ENCODE data around the gene THRB. TPM values are rescaled to one million over a fixed set of nuclear protein-coding genes. Genes with fewer than 3 reads are reported as not detected.

Gene THRB
- total and polyA plus RNA-seq, 8 donors = 3.6 to 47.3 (median 14.5) TPM

DNA sequence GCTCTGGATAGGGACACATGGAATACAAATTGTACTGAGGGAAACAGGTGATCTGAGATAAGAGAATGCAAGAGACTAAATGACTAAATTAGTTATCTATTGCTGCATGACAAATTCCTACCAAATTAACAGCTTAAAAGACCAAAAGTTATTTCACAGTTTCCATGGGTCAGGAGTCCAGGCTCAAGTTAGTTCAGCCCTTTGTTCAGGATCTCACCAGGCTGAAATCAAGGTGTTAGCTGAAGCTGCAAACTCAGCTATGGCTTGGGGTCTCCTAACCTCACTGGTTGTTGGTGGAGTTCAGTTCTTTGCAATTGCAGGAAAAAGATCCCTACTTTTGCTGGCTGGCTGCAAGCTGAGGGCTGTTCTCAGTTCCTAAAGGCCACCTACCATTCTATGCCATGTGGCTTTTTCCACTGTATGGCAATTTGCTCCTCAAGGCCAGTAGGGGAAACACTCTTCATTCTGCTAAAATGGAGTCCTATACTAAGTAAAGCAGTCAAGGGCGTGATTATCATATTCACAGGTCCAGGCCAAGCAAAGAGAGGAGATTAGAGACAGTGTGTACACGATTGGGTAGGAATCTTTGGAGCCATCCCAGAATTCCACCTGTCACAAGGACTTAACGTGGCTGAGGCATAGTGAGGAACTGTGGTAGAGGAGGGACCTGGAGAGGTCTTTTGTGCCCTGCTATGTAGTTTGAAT lies 53.7 kb downstream of the THRB start:
- Histone ChIP-seq H3K36me3 (no peaks in the 10 kb centered on the region), H3K4me1 (peaks cover 0 to 15% (median 9%) of the 10 kb centered on the region in 4 donors), H3K4me3 (no peak overlapping the region), H3K9me3 (no peaks in the 10 kb centered on the region), H3K27ac (no peak overlapping the region), H3K27me3 (no peaks in the 10 kb centered on the region)
- no peak for DNase-seq
- intact Hi-C loops (cut with DNase I; ENCODE audit: low total_unique reads) = no loop called here
- 38 to 75% (median 61%) methylated on average over 3 of the region's 3 CpGs for WGBS, 5 donors
- TF ChIP-seq, protein P1, sequence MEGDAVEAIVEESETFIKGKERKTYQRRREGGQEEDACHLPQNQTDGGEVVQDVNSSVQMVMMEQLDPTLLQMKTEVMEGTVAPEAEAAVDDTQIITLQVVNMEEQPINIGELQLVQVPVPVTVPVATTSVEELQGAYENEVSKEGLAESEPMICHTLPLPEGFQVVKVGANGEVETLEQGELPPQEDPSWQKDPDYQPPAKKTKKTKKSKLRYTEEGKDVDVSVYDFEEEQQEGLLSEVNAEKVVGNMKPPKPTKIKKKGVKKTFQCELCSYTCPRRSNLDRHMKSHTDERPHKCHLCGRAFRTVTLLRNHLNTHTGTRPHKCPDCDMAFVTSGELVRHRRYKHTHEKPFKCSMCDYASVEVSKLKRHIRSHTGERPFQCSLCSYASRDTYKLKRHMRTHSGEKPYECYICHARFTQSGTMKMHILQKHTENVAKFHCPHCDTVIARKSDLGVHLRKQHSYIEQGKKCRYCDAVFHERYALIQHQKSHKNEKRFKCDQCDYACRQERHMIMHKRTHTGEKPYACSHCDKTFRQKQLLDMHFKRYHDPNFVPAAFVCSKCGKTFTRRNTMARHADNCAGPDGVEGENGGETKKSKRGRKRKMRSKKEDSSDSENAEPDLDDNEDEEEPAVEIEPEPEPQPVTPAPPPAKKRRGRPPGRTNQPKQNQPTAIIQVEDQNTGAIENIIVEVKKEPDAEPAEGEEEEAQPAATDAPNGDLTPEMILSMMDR (IDR thresholded peaks at IDR 0.05) = no peak
- TF ChIP-seq POLR2AphosphoS5 (IDR thresholded peaks at IDR 0.05) (no peak), EP300 (IDR thresholded peaks at IDR 0.05) (no peak), POLR2A (IDR thresholded peaks at IDR 0.05) (no peak)

DNA sequence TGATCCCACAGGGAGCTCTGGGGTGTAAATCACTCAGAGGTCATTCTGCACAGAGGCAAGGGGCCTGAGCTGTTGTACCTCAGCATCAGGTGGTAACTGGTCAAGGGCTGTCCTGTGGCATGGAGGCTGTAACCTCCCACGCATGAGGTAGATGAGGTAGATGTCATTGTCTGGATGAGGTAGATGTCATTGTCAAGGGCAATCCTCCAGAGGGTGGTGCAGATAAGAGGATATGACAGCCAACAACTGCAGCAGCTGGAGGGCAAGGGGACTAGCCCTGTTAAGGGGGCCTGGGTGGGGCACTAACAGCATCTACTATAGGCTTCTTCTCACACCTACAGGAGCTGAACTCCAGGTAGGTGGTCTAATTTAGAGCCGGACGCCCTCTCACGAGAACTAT lies 55.6 kb downstream of the THRB start:
- TF ChIP-seq EP300 (IDR thresholded peaks at IDR 0.05) = no peak
- no peak for TF ChIP-seq POLR2A (IDR thresholded peaks at IDR 0.05)
- TF ChIP-seq, protein P1 (IDR thresholded peaks at IDR 0.05) = no peak
- TF ChIP-seq POLR2AphosphoS5 (IDR thresholded peaks at IDR 0.05) = no peak
- H3K4me1 ChIP-seq = peaks cover 3 to 26% (median 13%) of the 10 kb centered on the region in 4 donors
- H3K27me3 ChIP-seq = no peaks in the 10 kb centered on the region
- H3K9me3 ChIP-seq = no peaks in the 10 kb centered on the region
- 73 to 85% (median 74%) methylated on average over 3 to 4 of the region's 4 CpGs for WGBS, 5 donors
- no peaks in the 10 kb centered on the region for H3K36me3 ChIP-seq
- intact Hi-C loops (cut with DNase I; ENCODE audit: low total_unique reads) = no loop called here
- DNase-seq = no peak
- no peak overlapping the region for H3K27ac ChIP-seq
- no peak overlapping the region for H3K4me3 ChIP-seq

DNA sequence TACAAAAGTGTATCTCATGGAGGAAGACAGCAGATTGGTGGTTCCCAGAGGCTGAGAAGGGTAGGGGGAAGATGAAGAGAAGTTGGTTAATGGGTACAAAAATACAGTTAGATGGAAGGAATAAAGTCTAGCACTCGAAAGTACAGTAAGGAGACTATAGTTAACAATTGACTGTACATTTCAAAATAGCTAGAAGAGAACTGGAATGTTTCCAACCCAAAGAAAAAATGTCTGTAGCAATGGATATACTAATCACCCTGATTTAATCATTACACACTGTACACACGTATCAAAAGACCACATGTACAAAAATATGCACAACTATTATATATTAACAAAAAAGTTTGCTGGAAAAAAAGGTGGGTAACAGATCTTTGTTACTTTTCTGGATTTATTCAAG lies 57.3 kb downstream of the THRB start:
- no peak overlapping the region for H3K27ac ChIP-seq
- H3K4me3 ChIP-seq = no peak overlapping the region
- intact Hi-C loops (cut with DNase I; ENCODE audit: low total_unique reads) = no loop called here
- DNase-seq = no peak
- no peaks in the 10 kb centered on the region for H3K36me3 ChIP-seq
- no peaks in the 10 kb centered on the region for H3K27me3 ChIP-seq
- no peaks in the 10 kb centered on the region for H3K9me3 ChIP-seq
- TF ChIP-seq POLR2AphosphoS5 (IDR thresholded peaks at IDR 0.05) (no peak), POLR2A (IDR thresholded peaks at IDR 0.05) (no peak), EP300 (IDR thresholded peaks at IDR 0.05) (no peak)
- TF ChIP-seq, protein P1 (IDR thresholded peaks at IDR 0.05) = no peak
- 25 to 44% (median 41%) methylated on average over 2 of the region's 2 CpGs for WGBS, 5 donors
- H3K4me1 ChIP-seq = peaks cover 0 to 26% (median 17%) of the 10 kb centered on the region in 4 donors

DNA sequence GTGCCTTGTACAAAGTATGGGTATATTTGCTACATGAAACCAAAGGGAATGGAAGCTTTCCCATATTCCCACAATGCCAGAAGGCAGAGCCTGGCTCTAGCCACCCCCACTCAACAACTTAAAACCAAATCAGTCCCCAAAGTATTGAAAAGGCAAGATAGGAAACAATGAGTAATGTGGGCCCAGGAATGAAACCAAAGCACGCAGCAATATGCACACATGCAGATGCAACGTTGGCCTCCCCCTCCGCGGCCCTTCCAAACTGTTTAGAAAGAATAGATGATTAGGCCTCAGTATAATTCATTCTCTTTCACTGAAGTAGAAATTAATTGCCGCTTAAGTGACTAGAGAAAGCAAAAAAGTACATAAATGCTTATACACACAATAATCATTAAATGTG lies 59.1 kb downstream of the THRB start:
- WGBS, 5 donors = 84 to 95% (median 93%) methylated on average over 5 of the region's 5 CpGs
- no peaks in the 10 kb centered on the region for H3K36me3 ChIP-seq
- H3K27me3 ChIP-seq = no peaks in the 10 kb centered on the region
- H3K4me1 ChIP-seq = peaks cover 0 to 24% (median 16%) of the 10 kb centered on the region in 4 donors
- no peak for TF ChIP-seq POLR2A (IDR thresholded peaks at IDR 0.05)
- no peak for TF ChIP-seq EP300 (IDR thresholded peaks at IDR 0.05)
- no peak for TF ChIP-seq POLR2AphosphoS5 (IDR thresholded peaks at IDR 0.05)
- TF ChIP-seq, protein P1 (IDR thresholded peaks at IDR 0.05) = no peak
- H3K27ac ChIP-seq = no peak overlapping the region
- no peak overlapping the region for H3K4me3 ChIP-seq
- no peaks in the 10 kb centered on the region for H3K9me3 ChIP-seq
- DNase-seq = no peak
- intact Hi-C loops (cut with DNase I; ENCODE audit: low total_unique reads) = no loop called here
